ENCODE results near the gene AKAIN1.

AKAIN1 gene

GRCh38 chr18:5166606-5167280, 30.3 kb downstream of the AKAIN1 start:
- intact Hi-C loops (cut with DNase I) = no loop called here
- DNase-seq = no peak

DNA sequence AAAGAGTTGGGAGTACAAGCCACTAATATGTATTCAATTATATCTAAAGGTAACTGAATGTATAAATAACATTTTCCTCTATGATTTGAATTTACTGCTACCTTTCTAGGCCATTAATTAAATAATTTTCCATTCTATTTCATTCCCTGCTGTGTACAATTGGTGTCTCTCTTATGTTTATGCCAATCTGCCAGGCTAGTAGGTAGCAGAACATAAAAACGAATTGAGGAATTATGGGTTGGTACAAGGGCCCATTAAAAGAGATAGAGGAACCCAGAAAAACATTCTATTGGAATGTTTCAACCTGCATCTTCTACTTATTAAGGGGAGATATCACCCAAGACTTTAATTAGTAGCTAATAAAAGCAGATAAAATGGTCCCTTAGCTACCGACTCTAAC, 32.2 kb downstream of the AKAIN1 start:
- DNase-seq = no peak
- intact Hi-C loops (cut with DNase I) = no loop called here

DNA sequence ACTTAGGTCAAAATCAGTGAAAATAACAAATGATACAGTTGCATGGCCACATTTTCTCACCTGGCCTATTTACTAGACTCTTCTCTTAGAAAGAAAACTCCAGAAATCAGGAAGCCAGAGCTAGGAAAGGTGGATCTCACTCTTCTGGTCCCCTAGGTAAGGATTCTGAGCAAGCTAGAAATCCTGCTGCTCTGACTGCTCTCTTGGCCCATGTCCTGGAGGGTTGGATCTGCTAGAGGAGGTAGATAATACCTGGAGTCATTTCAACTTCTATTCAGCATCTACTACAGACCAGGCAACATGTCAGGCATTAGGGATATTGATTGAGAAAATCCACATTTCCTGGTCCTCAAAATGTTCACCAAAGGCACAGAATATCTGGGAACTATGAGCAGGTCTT, 34.9 kb downstream of the AKAIN1 start:
- no peak for DNase-seq
- intact Hi-C loops (cut with DNase I) = no loop called here

GRCh38 chr18:5159080-5159479, 38.0 kb downstream of the AKAIN1 start:
- no peak for DNase-seq
- intact Hi-C loops (cut with DNase I) = no loop called here

DNA sequence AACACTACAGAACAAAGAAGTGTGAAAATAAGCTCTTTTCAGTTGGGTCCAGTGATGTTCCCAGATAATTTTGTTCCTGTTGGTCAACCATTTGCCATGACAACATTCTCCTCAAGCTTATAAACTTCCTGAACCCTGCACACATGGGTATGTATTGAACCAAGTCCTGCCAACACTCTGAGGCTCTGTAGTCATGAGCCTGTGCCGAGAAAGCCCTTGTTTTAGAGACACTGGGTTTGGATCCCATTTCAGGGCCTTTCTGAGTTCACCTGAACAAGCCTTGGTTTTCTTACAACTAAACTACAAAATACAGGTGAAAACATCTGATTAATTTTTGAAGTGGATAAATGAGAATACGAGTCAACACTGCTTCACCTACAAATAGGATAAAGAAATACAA, 38.5 kb downstream of the AKAIN1 start:
- intact Hi-C loops (cut with DNase I) = no loop called here
- DNase-seq = no peak

DNA sequence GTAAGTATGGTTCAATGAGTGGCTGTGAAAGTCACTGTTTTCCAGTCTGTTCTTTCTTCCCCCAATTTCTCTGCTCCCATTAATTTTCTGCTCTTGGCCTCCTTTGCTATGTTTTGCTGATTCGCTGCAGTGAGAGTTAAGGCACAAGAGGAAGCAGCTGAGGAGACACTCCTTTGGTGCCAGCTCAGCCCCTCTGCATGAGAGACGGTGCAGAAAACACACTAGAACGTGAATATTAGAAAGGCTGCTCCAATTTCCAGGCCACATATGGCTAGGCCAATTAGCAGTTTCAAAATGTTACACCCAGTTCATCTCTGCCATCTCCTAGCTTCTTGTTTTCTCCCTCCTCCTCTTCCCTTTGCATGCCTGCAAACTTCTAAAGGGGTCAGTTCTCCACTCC, 38.9 kb downstream of the AKAIN1 start:
- no peak for DNase-seq
- intact Hi-C loops (cut with DNase I) = no loop called here

DNA sequence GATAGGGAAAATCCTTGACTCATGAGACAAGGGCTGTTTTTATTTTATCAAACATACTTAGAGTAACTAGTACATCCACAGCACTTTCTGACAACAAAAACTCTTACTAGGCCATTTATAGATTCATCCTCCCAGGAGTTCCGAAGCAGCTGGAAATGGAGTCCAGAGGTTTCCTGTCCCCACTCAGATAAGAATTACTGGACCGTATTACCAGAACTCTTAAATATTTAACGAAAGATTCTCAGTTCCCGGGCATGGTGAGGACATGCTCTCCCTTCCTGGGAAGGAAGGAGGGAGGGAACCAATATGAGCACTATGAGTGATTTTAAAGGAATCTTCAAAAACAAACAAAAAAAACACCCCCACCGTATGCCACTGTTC, 41.2 kb downstream of the AKAIN1 start:
- intact Hi-C loops (cut with DNase I) = no loop called here
- DNase-seq = no peak

DNA sequence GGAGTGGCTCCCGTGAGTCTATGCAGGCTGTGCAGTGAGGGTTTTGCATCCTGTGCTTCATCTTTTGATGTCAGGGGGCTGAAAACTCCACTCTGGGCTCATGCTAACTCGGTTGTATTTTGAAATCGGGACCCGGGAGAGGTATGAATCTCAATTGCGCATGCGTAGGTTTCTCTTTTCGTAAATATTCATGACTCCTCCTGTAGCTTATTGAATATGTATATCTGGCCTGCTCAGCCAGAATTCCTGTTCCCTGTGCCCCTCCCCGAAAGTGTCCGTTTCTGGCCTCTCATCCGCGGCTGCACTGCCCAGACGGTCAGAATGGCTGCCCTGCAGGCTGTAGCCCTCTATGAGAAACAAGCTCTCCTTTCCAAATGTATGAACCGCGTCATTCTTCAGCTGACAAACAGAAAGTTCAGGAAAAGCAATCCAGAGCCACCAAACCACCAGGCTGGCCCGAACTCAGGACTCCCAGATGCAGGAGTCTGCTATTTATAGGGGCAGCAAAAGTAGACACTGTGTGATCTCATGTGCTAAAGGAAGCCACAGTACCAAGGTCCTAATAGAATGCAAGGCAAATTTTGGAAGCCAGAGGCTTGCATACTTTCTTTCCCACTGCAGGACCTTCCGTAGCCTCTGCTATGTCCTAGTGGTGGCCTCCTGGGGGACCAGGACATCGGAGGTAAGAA, 41.7 kb downstream of the AKAIN1 start:
- intact Hi-C loops (cut with DNase I) = no loop called here
- DNase-seq = no peak

- DNase-seq = no peak
- intact Hi-C loops (cut with DNase I) = no loop called here
Measured at GRCh38 chr18:5152343-5153020, 44.6 kb downstream of the AKAIN1 start.

DNA sequence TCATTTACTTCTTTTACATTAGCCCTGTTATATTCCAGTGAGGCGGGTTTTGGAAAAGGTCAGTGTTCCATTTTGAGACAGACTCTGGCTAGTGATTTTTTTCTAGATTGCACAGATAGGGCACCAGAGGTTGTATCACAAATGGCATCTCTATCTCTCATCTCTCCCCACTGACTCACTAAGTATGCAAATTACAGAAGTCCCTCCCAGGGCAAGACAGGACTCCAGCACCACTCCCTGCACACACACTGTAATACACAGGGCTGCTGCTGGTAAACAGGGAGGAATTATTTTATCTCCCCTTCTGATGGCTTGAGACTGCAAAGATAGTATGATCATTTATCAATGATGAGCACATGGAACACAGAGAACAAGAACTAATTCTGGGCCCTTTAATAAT, 46.2 kb downstream of the AKAIN1 start:
- intact Hi-C loops (cut with DNase I) = no loop called here

DNA sequence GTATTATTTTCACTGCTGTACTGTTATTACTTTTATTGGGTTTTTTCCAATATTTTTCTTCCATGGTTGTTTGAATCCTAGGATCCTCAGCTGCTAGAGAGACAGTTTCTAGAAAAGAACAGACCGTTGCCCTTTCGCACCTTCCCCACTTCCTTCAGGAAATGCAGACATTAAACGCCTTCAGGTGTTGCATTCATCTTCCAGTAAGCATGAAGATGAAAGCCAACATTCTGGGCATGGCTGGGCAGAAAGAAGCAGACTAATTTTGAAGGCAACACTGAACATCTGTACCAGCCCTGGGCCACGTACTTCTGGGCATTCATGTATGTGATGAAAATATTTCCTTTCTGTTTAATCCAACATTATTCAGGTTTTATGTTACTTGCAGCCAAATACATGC, 51.0 kb downstream of the AKAIN1 start:
- DNase-seq = no peak

More for the DNA sequence above, 46.2 kb downstream of the AKAIN1 start:
- no peak for DNase-seq

DNA sequence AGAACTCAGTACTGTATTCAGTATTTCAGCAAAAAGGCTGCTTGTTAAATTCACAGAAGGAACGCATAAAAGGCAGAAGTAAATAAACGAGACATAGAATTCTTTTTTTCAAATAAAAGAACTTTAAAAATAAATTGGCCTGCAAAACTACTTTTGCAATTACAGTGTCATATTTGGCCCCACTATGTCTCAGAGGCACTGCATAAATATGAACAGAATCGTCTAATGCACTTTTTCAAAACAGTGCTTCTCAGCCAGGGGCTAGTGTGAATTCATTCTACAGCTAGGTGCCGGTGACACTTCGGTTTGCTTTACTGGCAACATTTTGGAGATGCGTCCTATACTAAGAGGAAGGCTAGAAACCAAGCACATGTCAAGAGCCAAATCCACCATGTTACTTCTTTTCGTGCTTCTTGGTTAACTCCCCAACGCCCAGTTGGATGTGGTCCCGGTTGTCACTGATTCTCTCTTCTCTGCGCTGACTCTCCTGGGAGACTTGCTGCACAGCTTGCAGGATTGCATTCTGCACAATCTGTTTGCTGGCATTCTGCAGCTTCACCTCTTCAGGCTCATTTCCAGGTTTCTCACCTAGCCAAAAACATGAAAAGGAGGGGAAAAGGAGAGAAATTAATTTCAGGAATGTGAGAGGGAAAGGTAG, 51.8 kb downstream of the AKAIN1 start:
- no peak for DNase-seq
- intact Hi-C loops (cut with DNase I) = no loop called here

More for the DNA sequence above, 51.0 kb downstream of the AKAIN1 start:
- intact Hi-C loops (cut with DNase I) = no loop called here

DNA sequence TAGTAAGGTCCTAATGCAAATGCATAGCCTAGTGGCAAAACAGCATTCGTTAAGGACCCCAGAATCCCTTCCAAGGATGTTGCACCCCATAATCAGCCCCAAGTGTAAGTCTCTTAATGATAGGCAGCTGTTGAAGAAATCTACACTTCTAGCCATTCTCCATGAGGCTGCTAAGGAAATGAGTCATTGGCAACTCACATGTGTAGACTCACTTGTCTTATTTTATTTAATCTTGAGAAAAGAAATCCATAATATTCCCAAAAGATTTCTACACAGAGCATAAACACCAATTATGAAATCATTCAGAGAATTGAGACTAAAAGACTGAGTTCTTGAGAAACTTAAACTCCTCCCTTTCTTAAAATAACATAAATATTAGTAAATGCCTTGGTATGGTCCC, 52.4 kb downstream of the AKAIN1 start:
- intact Hi-C loops (cut with DNase I) = no loop called here
- no peak for DNase-seq

DNA sequence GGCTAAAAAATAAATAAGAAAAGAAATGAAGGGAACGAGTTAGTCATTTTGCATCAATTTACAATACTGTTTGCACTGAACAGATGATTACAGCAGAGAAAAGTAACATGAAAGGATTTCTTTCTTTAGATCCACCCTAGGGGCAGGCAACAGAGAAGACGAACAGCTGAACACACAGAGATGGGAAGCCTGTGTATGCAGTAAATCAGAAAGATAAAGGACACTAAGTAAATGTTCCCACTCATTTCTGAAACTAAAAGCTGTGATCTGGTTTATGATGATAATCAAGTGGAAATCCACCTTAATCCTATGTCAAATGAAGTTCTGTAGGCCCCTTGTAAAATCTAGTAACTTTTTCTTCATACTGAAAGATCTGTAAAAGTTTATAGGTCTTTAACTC, 54.2 kb downstream of the AKAIN1 start:
- DNase-seq = no peak
- intact Hi-C loops (cut with DNase I) = no loop called here

DNA sequence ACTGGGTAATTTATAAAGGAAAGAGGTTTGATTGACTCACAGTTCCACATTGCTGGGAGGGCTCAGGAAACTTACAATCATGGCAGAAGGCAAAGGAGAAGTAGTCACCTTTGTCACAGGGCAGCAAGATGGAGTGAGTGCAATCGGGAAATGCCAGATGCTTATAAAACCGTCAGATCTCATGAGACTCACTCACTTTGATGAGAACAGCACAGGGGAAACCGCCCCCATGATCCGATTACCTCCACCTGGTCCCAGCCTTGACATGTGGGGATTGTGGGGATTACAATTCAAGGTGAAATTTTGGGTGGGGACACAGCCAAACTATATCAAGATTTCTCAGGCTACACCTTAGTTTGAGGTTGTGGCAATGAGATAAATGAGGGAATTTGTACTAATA, 54.9 kb downstream of the AKAIN1 start:
- DNase-seq = no peak
- intact Hi-C loops (cut with DNase I) = no loop called here

- no peak for DNase-seq
- intact Hi-C loops (cut with DNase I) = no loop called here
Measured at GRCh38 chr18:5137261-5137660, 59.8 kb downstream of the AKAIN1 start.

GRCh38 chr18:5132987-5133386, 64.1 kb downstream of the AKAIN1 start:
- intact Hi-C loops (cut with DNase I) = no loop called here

DNA sequence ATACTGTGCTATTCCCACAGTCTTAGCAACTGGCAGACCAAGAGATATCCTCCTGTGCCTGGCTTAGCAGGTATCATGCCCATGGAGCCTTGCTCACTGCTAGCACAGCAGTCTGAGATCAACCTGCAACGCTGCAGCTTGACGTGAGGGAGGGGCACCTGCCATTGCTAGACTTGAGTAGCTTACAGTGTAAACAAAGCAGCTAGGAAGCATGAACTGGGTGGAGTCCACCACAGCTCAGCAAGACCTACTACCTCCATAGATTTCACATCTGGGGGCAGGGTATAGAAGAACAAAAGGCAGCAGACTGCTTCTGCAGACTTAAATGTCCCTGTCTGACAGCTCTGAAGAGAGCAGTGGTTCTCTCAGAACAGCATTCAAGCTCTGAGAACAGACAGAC, 74.8 kb downstream of the AKAIN1 start:
- intact Hi-C loops (cut with DNase I) = no loop called here
- DNase-seq = no peak

More at GRCh38 chr18:5132987-5133386, 64.1 kb downstream of the AKAIN1 start:
- DNase-seq = no peak

- intact Hi-C loops (cut with DNase I) = no loop called here
- DNase-seq = no peak
Measured at GRCh38 chr18:5110266-5110665, 86.8 kb downstream of the AKAIN1 start.

DNA sequence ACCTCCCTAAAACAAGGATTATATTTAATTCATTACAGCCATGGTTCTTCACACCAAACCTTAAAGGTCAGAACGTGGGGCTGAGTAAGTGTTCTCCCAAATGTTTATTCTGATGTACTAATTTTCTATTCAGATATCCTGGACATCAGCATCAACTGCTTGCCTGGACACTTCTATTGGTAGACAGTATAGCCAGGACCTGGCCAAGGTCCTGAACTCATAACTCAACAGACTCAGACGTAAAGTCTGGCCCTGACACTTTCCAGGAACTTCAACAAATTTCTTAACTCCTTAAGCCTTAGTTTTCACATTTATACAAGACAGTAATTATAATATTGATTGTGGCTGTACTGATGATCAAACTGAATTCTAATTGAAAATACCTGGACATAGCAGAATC, 89.1 kb downstream of the AKAIN1 start:
- intact Hi-C loops (cut with DNase I) = no loop called here
- DNase-seq = no peak
